K562 (cell line): ENCODE measurements around the gene COL15A1. TPM values are rescaled to one million over a fixed set of nuclear protein-coding genes. Genes with fewer than 3 reads are reported as not detected.

ENCODE experiments used
- BCLAF1 ChIP-seq, 2 experiments: fragments of 450-650 bp in 1 of 2; IDR thresholded peaks; 2 replicates each; pipeline ENCODE4 v1.6.1; 2011 to 2017; ENCODE audit warnings: low read depth in 2 of 2, antibody characterized with exemption in 1 of 2, borderline replicate concordance in 1 of 2, low read length in 1 of 2, mild to moderate bottlenecking in 1 of 2, mixed read lengths in 1 of 2; ENCODE audit not compliant: control insufficient read depth in 1 of 2
- MAFF ChIP-seq: IDR thresholded peaks from 2 replicates; pipeline ENCODE4 v1.6.1; 2012; ENCODE audit warnings: low read length, improper control_type of control experiment
- NELFE ChIP-seq: IDR thresholded peaks from 2 replicates; pipeline ENCODE4 v1.6.1; 2011; ENCODE audit warnings: mild to moderate bottlenecking; ENCODE audit not compliant: insufficient read depth, insufficient read length
- NONO ChIP-seq, 2 experiments: fragments of 200-400 bp in 1 of 2; fragments of 450-650 bp in 1 of 2; formaldehyde crosslinking in 1 of 2; IDR thresholded peaks; 2 replicates each; pipeline ENCODE4 v1.6.1; 2017; ENCODE audit warnings: low read depth in 2 of 2, mild to moderate bottlenecking in 2 of 2, moderate library complexity in 2 of 2, low read length in 1 of 2
- NR4A1 ChIP-seq, 2 experiments: fragments of 250-450 bp in 1 of 2; fragments of 450-650 bp in 1 of 2; sonication (Bioruptor Pico) in 1 of 2; IDR thresholded peaks; 2 replicates each; pipeline versions ENCODE4 v1.4.0 to v1.6.1; 2016 to 2020; ENCODE audit warnings: mild to moderate bottlenecking in 2 of 2, missing compliant biosample characterization in 1 of 2, missing genetic modification characterization in 1 of 2, moderate library complexity in 1 of 2
- NRF1 ChIP-seq, 2 experiments: fragments of 450-650 bp; IDR thresholded peaks in 1 of 2; conservative IDR thresholded peaks in 1 of 2; 2 replicates each; pipeline ENCODE4 v1.6.1; 2014; ENCODE audit warnings: mild to moderate bottlenecking in 2 of 2
- POLR2H ChIP-seq: IDR thresholded peaks from 2 replicates; pipeline ENCODE4 v1.6.1; 2016; ENCODE audit warnings: missing genetic modification characterization, low read depth, mild to moderate bottlenecking, control low read depth, missing compliant biosample characterization, moderate library complexity
- PTRF ChIP-seq: fragments of 450-650 bp; IDR thresholded peaks from 2 replicates; pipeline ENCODE4 v1.6.1; 2016; ENCODE audit warnings: mild to moderate bottlenecking, missing genetic modification characterization, missing compliant biosample characterization
- RFX5 ChIP-seq: IDR thresholded peaks from 2 replicates; pipeline ENCODE4 v1.6.1; 2011; ENCODE audit warnings: low read depth, mild to moderate bottlenecking, improper control_type of control experiment, low read length
- SIX5 ChIP-seq, 2 experiments: IDR thresholded peaks; 2 replicates each; pipeline ENCODE4 v1.6.1; 2011; ENCODE audit warnings: low read length in 2 of 2, borderline replicate concordance in 1 of 2, low read depth in 1 of 2, mild to moderate bottlenecking in 1 of 2, moderate library complexity in 1 of 2; ENCODE audit not compliant: insufficient read depth in 1 of 2
- SMARCB1 ChIP-seq: IDR thresholded peaks from 2 replicates; pipeline ENCODE4 v1.6.1; 2011; ENCODE audit warnings: improper control_type of control experiment, low read depth; ENCODE audit not compliant: insufficient read length
- SRF ChIP-seq, 2 experiments: fragments of 250-450, 450-650 bp in 1 of 2; sonication (Bioruptor Pico) in 1 of 2; sonication (generic) in 1 of 2; formaldehyde crosslinking; IDR thresholded peaks; 2 replicates each; pipeline versions ENCODE4 v1.5.0 to v1.5.1; 2020 to 2022; ENCODE audit warnings: mild to moderate bottlenecking in 1 of 2, missing genetic modification reagents in 1 of 2
- STAT5A ChIP-seq: IDR thresholded peaks from 2 replicates; pipeline ENCODE4 v1.6.1; 2012; ENCODE audit warnings: low read length, inconsistent platforms, borderline replicate concordance
- THRB ChIP-seq: fragments of 450-650 bp; formaldehyde crosslinking; conservative IDR thresholded peaks from 2 replicates; pipeline ENCODE4 v1.4.0; 2022; ENCODE audit warnings: mild to moderate bottlenecking, missing genetic modification characterization
- ZNF165 ChIP-seq: fragments of 250-450 bp; sonication (Bioruptor Pico); IDR thresholded peaks from 2 replicates; pipeline ENCODE4 v1.4.0; 2020; ENCODE audit warnings: borderline replicate concordance
- ZNF197 ChIP-seq: fragments of 200-800 bp; sonication (Bioruptor generic); IDR thresholded peaks from 2 replicates; pipeline ENCODE4 v1.6.1; 2016; ENCODE audit warnings: low read depth, missing genetic modification characterization, missing compliant biosample characterization
- ZNF274 ChIP-seq: IDR thresholded peaks from 2 replicates; pipeline ENCODE4 v1.6.1; 2011; ENCODE audit warnings: low read depth, mild to moderate bottlenecking, low read length, moderate library complexity, borderline replicate concordance
- ZNF280A ChIP-seq: fragments of 450-650 bp; IDR thresholded peaks from 2 replicates; pipeline ENCODE4 v1.6.1; 2018; ENCODE audit warnings: mild to moderate bottlenecking, low read depth; ENCODE audit not compliant: partially characterized antibody
- ZNF384 ChIP-seq: IDR thresholded peaks from 2 replicates; pipeline ENCODE4 v1.6.1; 2012; ENCODE audit warnings: low read depth, low read length, improper control_type of control experiment
- ZNF561 ChIP-seq: fragments of 450-650 bp; formaldehyde crosslinking; conservative IDR thresholded peaks from 2 replicates; pipeline ENCODE4 v1.4.0; 2020; ENCODE audit warnings: mild to moderate bottlenecking, moderate library complexity
- polyA plus RNA-seq, 8 experiments: library from polyadenylated mRNA; depleted of rRNA in 4 of 8; stranded (reverse) in 5 of 8; unstranded in 3 of 8; fragments of >200 nt; fragmentation: Nextera tagmentation in 2 of 8; fragmentation: Illumina TruSeq in 1 of 8; extraction: Ambion mirVana in 2 of 8; extraction: Trizol in 1 of 8; gene quantifications; 2 replicates each; pipeline versions ENCODE4 v1.2.1 to v1.2.3, GENCODE V29; 2011 to 2014; ENCODE audit warnings: inconsistent platforms in 1 of 8, missing spikeins in 1 of 8
- total RNA-seq, 7 experiments: library from RNA; depleted of rRNA in 6 of 7; stranded (reverse); fragments of >200 nt in 6 of 7; fragmentation: Illumina TruSeq in 2 of 7; extraction: Trizol in 2 of 7; gene quantifications; 2 replicates each; pipeline versions ENCODE4 v1.2.1 to v1.2.3, GENCODE V29; 2011 to 2021; ENCODE audit warnings: low replicate concordance in 1 of 7

The COL15A1 gene
- total and polyA plus RNA-seq, 9 of the 15 experiments (the other 6 are each of a cell fraction or from before 2014, with no cell fraction given), result 0.46 to 5.1 (median 2.6) TPM

- TF ChIP-seq BCLAF1 (IDR thresholded peaks at IDR 0.05; ENCODE audit: borderline replicate concordance in 1 of 2, control insufficient read depth in 1 of 2, low read depth in 2 of 2, low read length in 1 of 2), result 0 out of 4 replicates have a peak, but pooled peaks of 1 of the 2 experiments have one; percentile 79
- no peak for TF ChIP-seq RFX5
- peak; percentile 41; the same call in 1 of the 2 replicates for TF ChIP-seq ZNF197 (CRISPR knock-in tag)
- TF ChIP-seq MAFF, result no peak
- peak; percentile 78 for TF ChIP-seq STAT5A
- no peak for TF ChIP-seq SRF (CRISPR knock-in tag; IDR thresholded peaks at IDR 0.05)
- TF ChIP-seq ZNF274, result no peak
- TF ChIP-seq NRF1 (conservative IDR thresholded peaks at IDR 0.05 in 1 of 2, IDR thresholded peaks at IDR 0.05 in 1 of 2), result no peak
- TF ChIP-seq POLR2H, result no peak
- no peak for TF ChIP-seq SIX5 (IDR thresholded peaks at IDR 0.05; ENCODE audit: borderline replicate concordance in 1 of 2, insufficient read depth in 1 of 2, low read depth in 1 of 2, low read length in 2 of 2)
- no peak for TF ChIP-seq ZNF384
- no peak for TF ChIP-seq NONO (IDR thresholded peaks at IDR 0.05; ENCODE audit: low read depth in 2 of 2, low read length in 1 of 2)
- no peak for TF ChIP-seq SMARCB1
- TF ChIP-seq NELFE, result no peak
- TF ChIP-seq NR4A1 (CRISPR knock-in tag; IDR thresholded peaks at IDR 0.05), result no peak
- no peak for TF ChIP-seq NR4A1 (tag; IDR thresholded peaks at IDR 0.05)
- no peak for TF ChIP-seq ZNF165 (CRISPR knock-in tag)
- no peak; the same call in 1 of the 2 replicates for TF ChIP-seq PTRF (tag)
- 0 out of 2 replicates have a peak, but pooled peaks have one; percentile 12 for TF ChIP-seq THRB
- TF ChIP-seq ZNF280A, result no peak
- TF ChIP-seq ZNF561 (CRISPR knock-in tag), result no peak
Measured at GRCh38 chr9:99057665-99058625, 114.2 kb downstream of the COL15A1 start (continued).
